GM23248 (cell line): ENCODE measurements around the gene ABCE1. TPM values are rescaled to one million over a fixed set of nuclear protein-coding genes. Genes with fewer than 3 reads are reported as not detected.

Experiments used
- DNase-seq: peaks from one replicate; pipeline ENCODE4 v3.0.0-alpha.2; 2015
- H2AFZ ChIP-seq: fragments of 200-600 bp; sonication (generic); 2 replicates; pipeline ENCODE4 v1.6.1; 2016; ENCODE audit warnings: antibody characterized with exemption
- H3F3A ChIP-seq: fragments of 200-600 bp; sonication (generic); 2 replicates; pipeline ENCODE4 v1.6.1; 2016; ENCODE audit warnings: mild to moderate bottlenecking, antibody characterized with exemption, mixed run types; ENCODE audit not compliant: insufficient read depth
- H3K27ac ChIP-seq: fragments of 200-600 bp; sonication (generic); 2 replicates; pipeline ENCODE4 v1.5.1; 2016; ENCODE audit warnings: mild to moderate bottlenecking
- H3K27me3 ChIP-seq: fragments of 200-600 bp; sonication (generic); replicated peaks from 2 replicates; pipeline ENCODE4 v1.6.1; 2016; ENCODE audit warnings: mild to moderate bottlenecking; ENCODE audit not compliant: insufficient read depth
- H3K36me3 ChIP-seq: fragments of 200-600 bp; sonication (generic); 2 replicates; pipeline ENCODE4 v1.6.1; 2016; ENCODE audit warnings: low read depth, mild to moderate bottlenecking
- H3K4me1 ChIP-seq: fragments of 200-600 bp; sonication (generic); 2 replicates; pipeline ENCODE4 v1.6.1; 2016; ENCODE audit warnings: mild to moderate bottlenecking; ENCODE audit not compliant: insufficient read depth
- H3K4me2 ChIP-seq: fragments of 200-600 bp; sonication (generic); one replicate; pipeline ENCODE4 v1.6.1; 2016; ENCODE audit warnings: mild to moderate bottlenecking; ENCODE audit not compliant: unreplicated experiment
- H3K4me3 ChIP-seq: fragments of 200-600 bp; sonication (generic); 2 replicates; pipeline ENCODE4 v1.5.1; 2016; ENCODE audit warnings: mild to moderate bottlenecking
- H3K79me2 ChIP-seq: fragments of 200-600 bp; sonication (generic); 2 replicates; pipeline ENCODE4 v1.6.1; 2016; ENCODE audit warnings: mild to moderate bottlenecking; ENCODE audit not compliant: insufficient read depth
- H3K9ac ChIP-seq: fragments of 200-600 bp; sonication (generic); 2 replicates; pipeline ENCODE4 v1.6.1; 2016; ENCODE audit warnings: mild to moderate bottlenecking
- H3K9me2 ChIP-seq: fragments of 200-600 bp; sonication (generic); 2 replicates; pipeline ENCODE4 v1.6.1; 2016; ENCODE audit warnings: mixed run types, mild to moderate bottlenecking, moderate library complexity; ENCODE audit not compliant: insufficient read depth
- H3K9me3 ChIP-seq: fragments of 200-600 bp; sonication (generic); one replicate; pipeline ENCODE4 v1.6.1; 2017; ENCODE audit warnings: low read depth
- H4K20me1 ChIP-seq: fragments of 200-600 bp; sonication (generic); 2 replicates; pipeline ENCODE4 v1.6.0; 2016; ENCODE audit not compliant: insufficient read depth
- EZH2 ChIP-seq: fragments of 200-600 bp; sonication (generic); IDR thresholded peaks from 2 replicates; pipeline ENCODE4 v1.6.1; 2018; ENCODE audit warnings: antibody characterized with exemption, mild to moderate bottlenecking; ENCODE audit not compliant: insufficient read depth, poor library complexity, severe bottlenecking
- EZH2phosphoT487 ChIP-seq: fragments of 200-600 bp; sonication (generic); IDR thresholded peaks from 2 replicates; pipeline ENCODE4 v1.6.1; 2018; ENCODE audit warnings: antibody characterized with exemption, moderate library complexity, mild to moderate bottlenecking, low read depth; ENCODE audit not compliant: insufficient read depth
- WGBS, 2 experiments: methylation state at CpG; one replicate each; pipeline ENCODE4 v1.1.6; 2015 to 2017; ENCODE audit warnings: low lambda C conversion rate in 2 of 2, low coverage in 1 of 2; ENCODE audit errors: missing lambda C conversion rate in 2 of 2; 5-methylcytosine and 5-hydroxymethylcytosine counted together
- in situ Hi-C: fragments of 300-500 bp; cut with MboI; formaldehyde crosslinking; loops from 2 replicates; pipeline ENCODE4 v1.15.0; 2020
- polyA plus RNA-seq: library from polyadenylated mRNA; unstranded; fragments of >200 nt; fragmentation: Nextera tagmentation; extraction: Ambion mirVana; gene quantifications from 2 replicates; pipeline ENCODE4 v1.2.1, GENCODE V29; 2016
- total RNA-seq: library from RNA; depleted of rRNA; stranded (reverse); fragments of >200 nt; shearing (Covaris generic); gene quantifications from 2 replicates; pipeline ENCODE4 v1.2.3, GENCODE V29; 2014

The ABCE1 gene
- total and polyA plus RNA-seq, 2 experiments from 2014 or later = 65.5 to 130 TPM

- Histone ChIP-seq H3K4me1 (peaks cover 28% of the 10 kb centered on the region), H2AFZ (peak overlapping the region; percentile 91), H3K9ac (peak overlapping the region; percentile 92), H3K9me2 (no peaks in the 10 kb centered on the region), H3K4me3 (peak overlapping the region; percentile 79), H4K20me1 (no peaks in the 10 kb centered on the region), H3K27ac (peak overlapping the region; percentile 92), H3K4me2 (peak overlapping the region; percentile 100), H3K27me3 (no peaks in the 10 kb centered on the region), H3F3A (peaks cover 20% of the 10 kb centered on the region), H3K9me3 (no peaks in the 10 kb centered on the region), H3K79me2 (peaks cover 92% of the 10 kb centered on the region), H3K36me3 (peaks cover 22% of the 10 kb centered on the region)
- DNase-seq = no peak
- no peak for TF ChIP-seq EZH2phosphoT487
- no peak for TF ChIP-seq EZH2
- in situ Hi-C loops = no loop called here
- WGBS, 2 experiments = 0 to 3% methylated on average over 10 of the region's 10 CpGs
Measured at GRCh38 chr4:145097331-145097820, 735 bp upstream of the ABCE1 start.

GRCh38 chr4:145098675-145099037 lies 545 bp downstream of the ABCE1 start:
- Histone ChIP-seq H3K27me3 (no peaks in the 10 kb centered on the region), H3K4me2 (peak overlapping the region; percentile 100), H3K27ac (peak overlapping the region; percentile 92), H3K36me3 (peaks cover 15% of the 10 kb centered on the region), H3K9ac (peak overlapping the region; percentile 92), H3K9me2 (no peaks in the 10 kb centered on the region), H3K4me3 (peak overlapping the region; percentile 79), H3K4me1 (peaks cover 28% of the 10 kb centered on the region), H3F3A (peaks cover 20% of the 10 kb centered on the region), H3K79me2 (peaks cover 92% of the 10 kb centered on the region), H4K20me1 (no peaks in the 10 kb centered on the region), H2AFZ (peak overlapping the region; percentile 91), H3K9me3 (no peaks in the 10 kb centered on the region)
- in situ Hi-C loops = no loop called here
- 2 to 3% methylated on average over 9 of the region's 9 CpGs for WGBS, 2 experiments
- DNase-seq = peak; percentile 86
- TF ChIP-seq EZH2phosphoT487 (no peak), EZH2 (no peak)

DNA sequence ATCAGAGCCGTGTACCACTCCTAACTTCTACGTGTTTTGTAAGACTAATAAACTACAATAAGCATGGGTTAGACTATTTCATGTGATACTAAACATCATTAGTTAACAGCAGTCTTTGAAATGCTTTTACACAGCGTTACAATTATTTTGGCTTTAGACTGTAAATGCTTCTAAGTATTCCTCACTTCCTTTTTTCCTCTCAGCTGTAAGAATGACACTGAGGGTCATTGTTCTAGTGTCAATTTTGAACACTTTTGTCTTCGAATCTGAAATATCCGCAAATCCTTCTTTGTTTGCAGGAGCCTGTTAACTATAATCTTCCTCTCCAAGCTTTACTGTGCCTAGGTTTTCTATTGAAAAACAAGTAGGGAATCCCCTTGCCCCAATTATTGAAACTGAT lies 1.5 kb downstream of the ABCE1 start:
- Histone ChIP-seq H3K79me2 (peaks cover 90% of the 10 kb centered on the region), H3K9me2 (no peaks in the 10 kb centered on the region), H3K27me3 (no peaks in the 10 kb centered on the region), H4K20me1 (no peaks in the 10 kb centered on the region), H3K4me1 (peaks cover 28% of the 10 kb centered on the region), H2AFZ (no peak overlapping the region), H3K27ac (peak overlapping the region; percentile 92), H3K4me3 (peak overlapping the region; percentile 79), H3F3A (peaks cover 20% of the 10 kb centered on the region), H3K36me3 (peaks cover 9% of the 10 kb centered on the region), H3K9ac (peak overlapping the region; percentile 92), H3K4me2 (peak overlapping the region; percentile 100), H3K9me3 (no peaks in the 10 kb centered on the region)
- 23 to 31% methylated on average over 5 of the region's 5 CpGs for WGBS, 2 experiments
- peak; percentile 41 for DNase-seq
- in situ Hi-C loops = no loop called here
- no peak for TF ChIP-seq EZH2phosphoT487
- no peak for TF ChIP-seq EZH2

GRCh38 chr4:145101091-145101490 lies 3.0 kb downstream of the ABCE1 start:
- Histone ChIP-seq H3K9me3 (no peaks in the 10 kb centered on the region), H3K4me3 (no peak overlapping the region), H4K20me1 (no peaks in the 10 kb centered on the region), H3F3A (peaks cover 20% of the 10 kb centered on the region), H3K4me1 (peaks cover 28% of the 10 kb centered on the region), H3K79me2 (peaks cover 90% of the 10 kb centered on the region), H3K27ac (no peak overlapping the region), H2AFZ (no peak overlapping the region), H3K36me3 (peaks cover 18% of the 10 kb centered on the region), H3K9me2 (no peaks in the 10 kb centered on the region), H3K9ac (no peak overlapping the region), H3K27me3 (no peaks in the 10 kb centered on the region), H3K4me2 (no peak overlapping the region)
- WGBS, 2 experiments = 97 to 100% methylated on average over 1 of the region's 1 CpG
- no peak for DNase-seq
- in situ Hi-C loops = no loop called here
- TF ChIP-seq EZH2 = no peak
- no peak for TF ChIP-seq EZH2phosphoT487
